ENCODE results near the gene NDUFA11.

The NDUFA11 gene

GRCh38 chr19:5929625-5930024 lies 26.0 kb upstream of the NDUFA11 start:
- TF ChIP-seq EZH2phosphoT487 (conservative IDR thresholded peaks at IDR 0.05; ENCODE audit: low read length) = no peak
- TF ChIP-seq CTCF (IDR thresholded peaks at IDR 0.05; ENCODE audit: insufficient read depth, low read length, poor library complexity, severe bottlenecking) = no peak
- no peak overlapping the region for H3K27ac ChIP-seq (ENCODE audit: low read depth, low read length)
- H3K27me3 ChIP-seq (ENCODE audit: low read length) = no peaks in the 10 kb centered on the region
- H3K9me2 ChIP-seq (replicated peaks; ENCODE audit: insufficient read depth, low read length) = no peaks in the 10 kb centered on the region
- H3K36me3 ChIP-seq (ENCODE audit: low read length) = 0 out of 2 replicates have a peak, but pooled peaks cover 5% of the 10 kb centered on the region
- no peaks in the 10 kb centered on the region for H3K9me3 ChIP-seq (ENCODE audit: insufficient read depth, low read length)
- H4K20me1 ChIP-seq (ENCODE audit: low read depth, low read length) = no peaks in the 10 kb centered on the region
- no peak overlapping the region for H3K9ac ChIP-seq (ENCODE audit: low read length)
- no peak overlapping the region for H2AFZ ChIP-seq (ENCODE audit: low read depth, low read length, severe bottlenecking)
- H3F3A ChIP-seq (ENCODE audit: insufficient read depth) = no peaks in the 10 kb centered on the region
- no peak overlapping the region for H3K4me2 ChIP-seq (ENCODE audit: low read depth, low read length, poor library complexity, severe bottlenecking)
- H3K79me2 ChIP-seq (ENCODE audit: insufficient read depth, low read length) = no peaks in the 10 kb centered on the region
- H3K4me3 ChIP-seq (ENCODE audit: insufficient read depth, low read length, poor library complexity, severe bottlenecking) = no peak overlapping the region

- Histone ChIP-seq H2AFZ (ENCODE audit: low read depth, low read length, severe bottlenecking) (no peak overlapping the region), H3F3A (ENCODE audit: insufficient read depth) (no peaks in the 10 kb centered on the region), H3K79me2 (ENCODE audit: insufficient read depth, low read length) (no peaks in the 10 kb centered on the region), H3K4me2 (ENCODE audit: low read depth, low read length, poor library complexity, severe bottlenecking) (no peak overlapping the region), H3K27ac (ENCODE audit: low read depth, low read length) (no peak overlapping the region), H3K27me3 (ENCODE audit: low read length) (no peaks in the 10 kb centered on the region), H3K9me2 (replicated peaks; ENCODE audit: insufficient read depth, low read length) (no peaks in the 10 kb centered on the region), H3K9ac (ENCODE audit: low read length) (no peak overlapping the region), H3K9me3 (ENCODE audit: insufficient read depth, low read length) (no peaks in the 10 kb centered on the region), H3K36me3 (ENCODE audit: low read length) (0 out of 2 replicates have a peak, but pooled peaks cover 5% of the 10 kb centered on the region), H4K20me1 (ENCODE audit: low read depth, low read length) (no peaks in the 10 kb centered on the region), H3K4me3 (ENCODE audit: insufficient read depth, low read length, poor library complexity, severe bottlenecking) (no peak overlapping the region)
- TF ChIP-seq EZH2phosphoT487 (conservative IDR thresholded peaks at IDR 0.05; ENCODE audit: low read length) = no peak
- TF ChIP-seq CTCF (IDR thresholded peaks at IDR 0.05; ENCODE audit: insufficient read depth, low read length, poor library complexity, severe bottlenecking) = no peak
Observed at GRCh38 chr19:5929179-5929578, 25.6 kb upstream of the NDUFA11 start.

GRCh38 chr19:5927441-5927821 lies 23.8 kb upstream of the NDUFA11 start:
- no peak overlapping the region for H3K9ac ChIP-seq (ENCODE audit: low read length)
- no peak overlapping the region for H3K27ac ChIP-seq (ENCODE audit: low read depth, low read length)
- no peaks in the 10 kb centered on the region for H3K79me2 ChIP-seq (ENCODE audit: insufficient read depth, low read length)
- no peaks in the 10 kb centered on the region for H3K9me2 ChIP-seq (replicated peaks; ENCODE audit: insufficient read depth, low read length)
- H3K27me3 ChIP-seq (ENCODE audit: low read length) = no peaks in the 10 kb centered on the region
- no peak overlapping the region for H2AFZ ChIP-seq (ENCODE audit: low read depth, low read length, severe bottlenecking)
- 0 out of 2 replicates have a peak, but pooled peaks cover 5% of the 10 kb centered on the region for H3K36me3 ChIP-seq (ENCODE audit: low read length)
- H3K4me2 ChIP-seq (ENCODE audit: low read depth, low read length, poor library complexity, severe bottlenecking) = no peak overlapping the region
- no peaks in the 10 kb centered on the region for H4K20me1 ChIP-seq (ENCODE audit: low read depth, low read length)
- no peak for TF ChIP-seq EZH2phosphoT487 (conservative IDR thresholded peaks at IDR 0.05; ENCODE audit: low read length)
- no peak for TF ChIP-seq CTCF (IDR thresholded peaks at IDR 0.05; ENCODE audit: insufficient read depth, low read length, poor library complexity, severe bottlenecking)
- H3K4me3 ChIP-seq (ENCODE audit: insufficient read depth, low read length, poor library complexity, severe bottlenecking) = no peak overlapping the region
- no peaks in the 10 kb centered on the region for H3F3A ChIP-seq (ENCODE audit: insufficient read depth)
- H3K9me3 ChIP-seq (ENCODE audit: insufficient read depth, low read length) = no peaks in the 10 kb centered on the region

Data from SU-DHL-6 (cell line).